Middle frontal gyrus (tissue), 1 donor: ENCODE data around the gene LRRC4.

Experiments
- DNase-seq: peaks from one replicate; pipeline ENCODE4 v3.0.0-alpha.2; 2015; ENCODE audit warnings: low spot score; ENCODE audit errors: extremely low spot score

Gene LRRC4

GRCh38 chr7:128031901-128032604 lies 816 bp upstream of the LRRC4 start:
- no peak for DNase-seq

DNA sequence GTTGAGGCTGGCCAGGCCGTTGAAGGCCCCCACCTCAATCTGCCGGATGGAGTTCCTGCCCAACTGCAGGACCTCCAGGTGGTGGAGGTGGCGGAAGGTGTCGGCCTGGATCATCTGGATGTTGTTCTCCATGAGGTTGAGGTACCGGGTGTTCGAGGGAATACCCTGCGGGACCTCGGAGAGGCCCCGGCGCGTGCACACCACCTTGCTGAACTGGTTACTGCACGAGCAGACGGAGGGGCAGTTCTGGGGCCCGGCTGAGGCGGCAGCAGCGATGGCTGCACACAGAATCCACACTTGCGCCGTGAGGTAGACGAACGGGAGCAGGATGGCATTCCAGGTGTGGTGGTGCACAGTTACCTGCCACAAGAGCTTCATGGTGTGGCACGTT lies 979 bp downstream of the LRRC4 start:
- no peak for DNase-seq

GRCh38 chr7:128029405-128029995 lies 1.7 kb downstream of the LRRC4 start:
- no peak for DNase-seq

DNA sequence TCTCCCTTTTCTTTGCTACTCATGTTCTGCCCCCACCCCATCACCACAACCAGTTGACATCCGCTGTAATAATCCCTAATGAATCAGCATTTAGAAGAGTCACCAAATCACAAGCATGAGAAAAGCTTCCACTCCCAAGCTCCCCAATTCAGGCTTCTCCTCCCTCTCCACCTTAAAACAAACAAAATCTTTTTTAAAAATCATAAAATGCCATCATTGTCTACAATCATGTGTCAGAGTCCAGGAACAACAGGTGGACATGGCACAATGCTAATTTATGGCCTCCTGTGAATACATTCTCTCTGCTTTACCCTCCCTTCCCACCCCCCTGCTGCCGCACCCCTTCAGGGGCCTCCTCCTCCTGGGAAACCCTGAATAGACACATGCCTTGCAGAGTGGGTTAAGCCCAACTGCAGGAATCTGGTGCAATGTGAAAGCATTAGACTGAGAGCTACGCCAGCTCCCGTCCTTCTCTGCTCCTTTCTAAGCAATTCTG lies 3.7 kb downstream of the LRRC4 start:
- DNase-seq, result no peak

- no peak for DNase-seq
Measured at GRCh38 chr7:128026551-128026950, 4.7 kb downstream of the LRRC4 start.

DNA sequence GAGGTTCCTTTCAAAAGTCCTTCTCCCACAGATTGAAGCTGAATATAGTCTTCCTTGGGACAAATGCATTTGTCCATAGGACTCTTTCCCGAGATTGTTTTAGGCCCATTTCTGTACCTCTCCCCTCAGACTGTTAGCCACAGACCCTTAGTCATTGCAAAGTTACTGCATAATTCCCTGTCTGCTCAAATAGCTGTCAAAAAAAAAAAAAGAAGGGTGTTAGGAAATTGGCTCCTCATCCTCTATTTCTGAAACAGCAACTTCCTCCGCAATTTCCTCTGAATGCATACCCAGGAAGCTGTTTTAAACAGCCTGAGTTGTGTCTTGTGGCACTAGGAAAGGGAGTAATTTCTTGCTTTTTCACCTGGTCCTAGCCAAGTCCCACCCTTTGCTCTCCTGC lies 5.4 kb downstream of the LRRC4 start:
- DNase-seq, result no peak

GRCh38 chr7:128025380-128025779 lies 5.9 kb downstream of the LRRC4 start:
- DNase-seq, result no peak

DNA sequence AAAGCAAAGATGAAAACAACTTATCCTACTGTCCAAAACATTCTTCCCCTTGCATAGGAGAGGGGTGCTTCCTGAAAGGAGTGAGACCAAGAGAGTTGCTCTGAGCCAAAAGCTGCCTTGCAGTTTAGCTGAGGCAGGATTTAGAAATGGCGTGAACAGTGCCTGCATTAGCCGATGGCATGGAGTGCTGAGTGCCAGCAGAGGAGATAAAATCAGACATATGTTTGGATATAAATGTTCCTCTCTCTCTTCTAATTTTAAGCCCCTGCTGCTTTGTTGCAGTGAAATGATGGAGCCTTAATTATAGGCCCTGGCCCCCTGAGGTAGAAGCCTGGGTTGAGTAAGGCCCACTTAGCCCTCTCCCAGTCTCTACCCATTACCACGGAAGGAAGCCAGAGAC lies 7.1 kb downstream of the LRRC4 start:
- DNase-seq, result no peak

DNA sequence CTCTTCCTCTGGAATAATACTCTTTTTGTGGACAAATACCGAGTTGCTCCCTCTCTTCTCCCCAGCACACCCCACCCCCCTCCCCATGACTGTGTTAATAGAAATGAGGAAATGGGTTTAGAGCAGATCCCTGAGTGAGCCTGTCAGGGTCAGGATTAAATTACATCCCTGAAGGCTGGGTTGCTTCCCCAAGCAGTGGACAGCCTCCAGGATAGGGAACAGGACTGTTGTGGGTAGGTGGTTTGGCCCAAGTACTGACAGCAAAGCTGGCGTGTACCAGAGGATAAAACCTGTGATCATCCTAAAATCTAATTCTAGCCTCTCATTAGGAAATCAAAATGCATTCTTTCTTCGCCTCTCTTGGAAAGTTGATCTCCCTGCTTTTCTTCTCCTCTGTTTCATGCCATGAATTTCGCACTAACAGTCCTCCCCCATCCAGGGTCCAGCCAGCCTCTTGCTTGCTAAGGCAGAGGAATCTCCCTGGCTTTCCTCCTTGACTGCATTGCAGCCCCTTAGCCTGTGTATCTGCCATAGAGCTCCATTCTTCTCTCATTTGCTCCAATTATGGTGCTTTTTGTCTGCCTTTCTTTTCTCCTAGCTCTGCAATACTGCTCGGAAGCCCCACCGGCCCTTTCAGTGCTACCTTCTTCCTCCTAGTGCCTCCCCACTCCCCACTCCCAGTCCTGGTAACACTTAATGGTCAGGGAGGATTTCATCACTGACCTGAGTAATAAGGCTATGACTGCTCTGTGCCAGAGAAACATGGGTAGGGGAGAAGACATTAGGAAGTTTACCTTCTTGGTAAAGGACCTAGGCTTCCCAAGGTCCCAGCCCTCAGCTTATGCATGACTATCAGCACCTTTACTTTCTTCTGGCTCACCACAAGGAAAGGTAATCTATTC lies 8.4 kb downstream of the LRRC4 start:
- DNase-seq, result no peak

DNA sequence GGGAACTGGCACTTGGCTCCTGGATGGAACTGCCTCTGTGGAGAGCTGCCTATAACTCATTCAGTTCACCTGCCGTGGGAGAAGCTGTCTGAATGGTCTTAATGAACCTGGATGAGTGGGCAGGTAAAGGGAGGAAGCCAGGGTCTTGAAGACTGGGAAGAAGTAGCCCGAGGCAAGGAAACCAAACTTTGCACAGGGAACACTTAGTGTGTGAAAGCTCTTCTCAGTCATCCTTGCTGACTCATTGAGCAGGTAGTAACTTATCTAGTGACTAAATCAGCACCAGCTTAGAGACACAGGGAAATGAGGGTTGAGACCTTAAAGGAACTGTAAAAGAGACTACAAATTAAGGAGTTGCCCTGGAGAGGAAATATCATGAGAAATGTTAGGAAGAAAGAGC lies 9.9 kb downstream of the LRRC4 start:
- no peak for DNase-seq

- DNase-seq, result no peak
Measured at GRCh38 chr7:128020159-128020558, 11.1 kb downstream of the LRRC4 start.

DNA sequence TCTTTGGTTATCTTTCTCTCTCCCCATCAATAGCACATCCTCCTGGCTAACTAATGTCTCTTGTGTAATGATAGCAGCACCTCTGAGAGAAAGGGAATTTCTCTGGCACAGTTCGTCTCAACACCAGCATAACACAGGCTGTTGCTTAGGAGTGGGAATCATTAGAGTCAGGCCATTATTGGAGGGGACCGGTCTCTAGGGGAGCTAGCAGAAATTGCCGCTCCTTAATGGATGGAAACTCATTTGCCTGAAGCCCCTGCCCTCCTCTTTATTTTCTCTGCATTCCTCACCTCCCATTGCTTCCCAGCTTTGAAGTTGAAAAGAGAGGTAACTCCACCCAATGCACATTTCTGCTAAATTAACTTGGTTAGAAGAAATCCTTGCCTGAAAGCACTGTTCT lies 11.9 kb downstream of the LRRC4 start:
- no peak for DNase-seq

- DNase-seq, result no peak
Measured at GRCh38 chr7:128017862-128018845, 13.1 kb downstream of the LRRC4 start.

GRCh38 chr7:128017460-128017859 lies 13.8 kb downstream of the LRRC4 start:
- DNase-seq, result no peak

DNA sequence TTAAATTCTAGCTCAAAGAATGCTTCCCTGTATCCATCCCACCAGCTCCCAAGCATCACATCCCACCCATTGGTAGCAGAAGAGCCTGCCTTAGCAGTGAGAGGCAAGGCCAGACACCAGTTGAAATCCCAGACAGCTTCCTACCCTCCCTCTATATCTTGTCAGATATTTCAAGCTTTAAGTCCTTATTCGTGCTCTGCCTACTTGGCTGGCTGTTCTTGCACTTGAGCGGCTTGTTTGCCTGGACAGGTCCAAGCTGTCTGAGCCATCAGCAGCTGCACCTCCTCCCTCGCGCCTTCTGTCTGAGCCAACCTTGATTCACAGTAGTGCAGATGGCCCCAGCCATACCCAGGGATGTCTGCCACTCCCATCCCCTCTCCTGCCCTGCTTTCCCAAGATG lies 16.4 kb downstream of the LRRC4 start:
- DNase-seq, result no peak

DNA sequence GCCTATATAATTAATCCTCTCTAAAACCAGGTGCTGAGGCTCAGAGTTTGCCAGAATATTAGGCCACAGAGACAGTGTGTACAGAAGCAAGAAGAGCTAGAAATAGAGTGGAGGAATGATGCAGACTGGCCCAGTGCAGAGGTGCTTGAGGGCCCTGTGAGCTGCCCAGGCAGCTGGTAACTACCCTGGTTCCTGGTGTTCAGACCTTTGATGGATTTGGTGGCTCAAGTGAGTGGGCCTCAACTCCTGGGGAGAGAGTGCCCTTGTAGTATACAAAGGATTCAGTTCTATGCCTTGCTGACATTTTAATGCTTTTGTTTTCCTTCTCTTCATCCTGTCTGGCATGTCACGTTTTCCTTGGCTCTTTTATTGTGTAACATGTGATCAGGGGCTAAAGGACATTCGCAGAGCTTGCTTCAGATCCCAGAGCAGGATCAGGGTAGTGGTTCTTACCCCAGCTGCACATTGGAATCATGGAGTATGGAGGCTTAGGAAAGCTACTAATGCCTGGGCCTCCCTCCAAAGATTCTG lies 20.0 kb downstream of the LRRC4 start:
- no peak for DNase-seq

- DNase-seq, result no peak
Measured at GRCh38 chr7:128010391-128011127, 20.7 kb downstream of the LRRC4 start.

GRCh38 chr7:128008744-128009143 lies 22.5 kb downstream of the LRRC4 start:
- no peak for DNase-seq

GRCh38 chr7:128008141-128008540 lies 23.1 kb downstream of the LRRC4 start:
- no peak for DNase-seq

GRCh38 chr7:128007303-128007680 lies 23.9 kb downstream of the LRRC4 start:
- no peak for DNase-seq
